Ammon's horn (tissue), 1 donor: Measurements from ENCODE around the gene KRTAP5-2.
A peak's percentile ranks its signal among the peaks of the same experiment; 100 is the strongest.
"Not testable (repeated sequence)": the region's sequence is repeated elsewhere in the genome, so short reads cannot be mapped to it uniquely, and the experiment has no call there.

Experiments used
- DNase-seq: peaks from one replicate; pipeline ENCODE4 v3.0.0-alpha.2; 2016; ENCODE audit warnings: low spot score

KRTAP5-2 gene

GRCh38 chr11:1628506-1629325 is 30.6 kb upstream of the KRTAP5-2 start:
- peak; percentile 59 for DNase-seq

- no peak for DNase-seq
Measured at GRCh38 chr11:1625541-1625940, 27.4 kb upstream of the KRTAP5-2 start.

- no peak for DNase-seq
Measured at GRCh38 chr11:1624621-1625020, 26.5 kb upstream of the KRTAP5-2 start.

- no peak for DNase-seq
Measured at GRCh38 chr11:1623716-1624115, 25.6 kb upstream of the KRTAP5-2 start.

GRCh38 chr11:1622086-1622485 is 24.0 kb upstream of the KRTAP5-2 start, which contains the start of gene KRTAP5-4:
Gene KRTAP5-4 (minus strand): TSS chr11:1622138. CDS start chr11:1622093, 45 bp downstream.
- no peak for DNase-seq

GRCh38 chr11:1619449-1619848 is 21.4 kb upstream of the KRTAP5-2 start:
- DNase-seq: no peak

- no peak for DNase-seq
Measured at GRCh38 chr11:1618231-1618630, 20.1 kb upstream of the KRTAP5-2 start.

- DNase-seq: no peak
Measured at GRCh38 chr11:1608363-1608762, 10.3 kb upstream of the KRTAP5-2 start, which contains the start of gene KRTAP5-3. Gene KRTAP5-3 (minus strand): TSS chr11:1608463. CDS start chr11:1608385, 78 bp downstream.

- DNase-seq: not testable (repeated sequence)
Measured at GRCh38 chr11:1607901-1608300, 9.8 kb upstream of the KRTAP5-2 start.

GRCh38 chr11:1607156-1607845 is 9.2 kb upstream of the KRTAP5-2 start:
- DNase-seq: not testable (repeated sequence)

GRCh38 chr11:1605923-1606322 is 7.8 kb upstream of the KRTAP5-2 start:
- not testable (repeated sequence) for DNase-seq

GRCh38 chr11:1604711-1605110 is 6.6 kb upstream of the KRTAP5-2 start:
- no peak for DNase-seq

- DNase-seq: no peak
Measured at GRCh38 chr11:1604181-1604580, 6.1 kb upstream of the KRTAP5-2 start.

GRCh38 chr11:1603629-1604028 is 5.5 kb upstream of the KRTAP5-2 start:
- no peak for DNase-seq

- DNase-seq: not testable (repeated sequence)
Measured at GRCh38 chr11:1601663-1602062, 3.6 kb upstream of the KRTAP5-2 start.

- DNase-seq: peak; percentile 43
Measured at GRCh38 chr11:1600626-1601025, 2.5 kb upstream of the KRTAP5-2 start.

- no peak for DNase-seq
Measured at GRCh38 chr11:1598816-1599215, 722 bp upstream of the KRTAP5-2 start.

GRCh38 chr11:1598406-1598805 is 312 bp upstream of the KRTAP5-2 start:
- not testable (repeated sequence) for DNase-seq

- no peak for DNase-seq
Measured at GRCh38 chr11:1597331-1597993, 632 bp downstream of the KRTAP5-2 start.

- not testable (repeated sequence) for DNase-seq
Measured at GRCh38 chr11:1596576-1597121, 1.4 kb downstream of the KRTAP5-2 start.

- not testable (repeated sequence) for DNase-seq
Measured at GRCh38 chr11:1595994-1596575, 2.0 kb downstream of the KRTAP5-2 start.

- no peak for DNase-seq
Measured at GRCh38 chr11:1592628-1593027, 5.5 kb downstream of the KRTAP5-2 start.
